HFF-Myc (cell line): ENCODE data around the gene ZNF764.

Source experiments
- DNase-seq: peaks from one replicate; pipeline ENCODE4 v3.0.0-alpha.2; 2011; ENCODE audit warnings: low read depth; ENCODE audit errors: extremely low read depth
- H3K4me3 ChIP-seq: replicated peaks from 2 replicates; pipeline ENCODE4 v1.5.1; 2011; ENCODE audit warnings: low read depth, mild to moderate bottlenecking, control low read depth, low read length
- CTCF ChIP-seq: IDR thresholded peaks from 2 replicates; pipeline ENCODE4 v1.5.1; 2012; ENCODE audit warnings: mild to moderate bottlenecking, low read depth, low read length, control low read depth; ENCODE audit errors: missing control alignments

The ZNF764 gene

GRCh38 chr16:30565526-30565925 lies 7.4 kb upstream of the ZNF764 start:
- no peak overlapping the region for H3K4me3 ChIP-seq
- no peak for TF ChIP-seq CTCF

GRCh38 chr16:30562021-30562420 lies 3.8 kb upstream of the ZNF764 start:
- no peak overlapping the region for H3K4me3 ChIP-seq
- DNase-seq: no peak
- TF ChIP-seq CTCF: no peak

More at GRCh38 chr16:30565526-30565925, 7.4 kb upstream of the ZNF764 start:
- DNase-seq: no peak

GRCh38 chr16:30561089-30561816 lies 3.1 kb upstream of the ZNF764 start:
- H3K4me3 ChIP-seq: no peak overlapping the region
- no peak for DNase-seq
- TF ChIP-seq CTCF: no peak

GRCh38 chr16:30559690-30560089 lies 1.5 kb upstream of the ZNF764 start:
- TF ChIP-seq CTCF: no peak

GRCh38 chr16:30558789-30559377 lies 709 bp upstream of the ZNF764 start:
- no peak for TF ChIP-seq CTCF
- no peak overlapping the region for H3K4me3 ChIP-seq
- DNase-seq: no peak

More at GRCh38 chr16:30559690-30560089, 1.5 kb upstream of the ZNF764 start:
- DNase-seq: no peak
- no peak overlapping the region for H3K4me3 ChIP-seq

- H3K4me3 ChIP-seq: peak overlapping the region; percentile 78
- TF ChIP-seq CTCF: no peak
- DNase-seq: no peak
These were observed 542 bp downstream of the ZNF764 start for GRCh38 chr16:30557707-30557956.

GRCh38 chr16:30556125-30556473 lies 2.1 kb downstream of the ZNF764 start:
- DNase-seq: no peak
- no peak for TF ChIP-seq CTCF
- H3K4me3 ChIP-seq: no peak overlapping the region
